NCI-H1417 treated with DMSO at 0.1 percent for 48 hours (cell line): ENCODE data around the gene MEF2C.

Experiments used
- DNase-seq: peaks from one replicate; lab custom pipeline; 2025; lab: John Stamatoyannopoulos, UW

The MEF2C gene

DNA sequence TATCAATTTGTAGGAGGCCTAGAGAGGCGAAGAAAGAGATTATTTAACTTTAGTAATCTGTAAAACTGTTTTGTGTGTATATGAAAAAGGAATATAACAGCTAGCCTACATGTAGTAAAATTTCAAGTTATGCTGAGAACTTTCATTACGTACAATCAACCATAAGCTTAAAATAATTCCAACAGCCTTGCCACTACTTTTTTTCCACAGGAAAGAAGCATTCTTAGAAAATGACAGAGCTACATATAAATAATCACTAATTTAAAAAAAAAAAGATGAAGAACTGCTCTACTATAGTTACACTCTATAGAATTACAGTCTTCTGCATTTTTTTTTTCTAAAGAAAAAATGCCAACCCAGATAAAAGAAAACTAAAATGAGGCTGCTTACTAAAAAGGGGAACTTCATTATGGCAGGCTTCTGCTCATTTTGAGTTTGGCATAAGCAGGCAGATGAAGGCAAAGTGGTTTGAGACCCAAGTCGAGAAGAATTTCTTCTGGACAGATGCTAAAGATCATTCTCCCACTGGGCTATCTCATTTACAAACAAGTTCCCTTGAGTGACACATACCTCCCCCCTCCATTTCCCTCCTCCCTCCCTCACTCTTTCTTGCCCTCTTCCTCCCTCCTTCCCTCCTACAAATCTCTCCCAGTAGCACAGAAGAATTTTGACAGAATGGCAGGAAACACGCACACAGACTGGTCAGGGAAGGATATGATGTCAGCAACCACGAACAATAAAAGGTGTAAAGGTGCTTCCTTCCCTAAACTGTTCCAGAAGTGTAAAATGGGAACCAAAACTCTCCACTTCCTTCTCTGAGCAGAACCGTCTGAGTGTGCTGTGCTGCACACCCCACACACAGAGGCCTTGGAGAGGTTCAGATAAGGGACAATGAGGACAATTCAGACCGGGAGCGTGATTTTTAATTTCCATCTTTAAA, 56.1 kb downstream of the MEF2C start:
- no peak for DNase-seq

GRCh38 chr5:88825584-88826315, 57.2 kb downstream of the MEF2C start:
- DNase-seq, result no peak

DNA sequence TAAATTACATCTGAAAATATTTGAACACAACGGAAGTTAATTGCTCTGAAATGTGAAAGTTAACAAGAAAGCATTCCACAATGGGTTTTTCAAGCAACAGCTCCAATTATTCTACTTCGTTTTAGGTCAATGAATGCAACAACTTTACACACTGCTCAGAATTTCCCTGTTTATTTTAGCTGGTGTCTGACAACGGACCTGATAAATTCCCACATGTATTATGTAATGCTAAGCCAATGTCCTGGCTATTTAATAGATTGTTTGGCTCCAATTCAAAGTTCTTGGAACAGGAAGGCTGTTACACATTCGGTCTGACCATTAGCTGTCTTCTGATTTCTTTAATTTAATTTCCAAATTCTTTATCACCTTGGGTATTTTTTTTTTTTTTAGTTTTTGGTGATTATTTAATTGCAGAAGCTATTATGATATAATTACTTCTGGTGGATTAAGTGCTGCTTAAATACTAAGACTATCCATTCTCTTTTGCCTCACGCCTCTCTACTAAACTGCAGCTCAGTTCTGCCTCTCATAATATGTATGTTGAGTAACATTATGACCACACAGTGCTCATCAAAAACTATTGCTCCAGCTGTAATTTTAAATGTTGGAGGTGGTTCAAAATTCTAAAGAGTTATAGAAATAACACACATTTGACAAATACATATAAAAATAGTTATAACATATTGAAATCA, 57.9 kb downstream of the MEF2C start:
- no peak for DNase-seq

DNA sequence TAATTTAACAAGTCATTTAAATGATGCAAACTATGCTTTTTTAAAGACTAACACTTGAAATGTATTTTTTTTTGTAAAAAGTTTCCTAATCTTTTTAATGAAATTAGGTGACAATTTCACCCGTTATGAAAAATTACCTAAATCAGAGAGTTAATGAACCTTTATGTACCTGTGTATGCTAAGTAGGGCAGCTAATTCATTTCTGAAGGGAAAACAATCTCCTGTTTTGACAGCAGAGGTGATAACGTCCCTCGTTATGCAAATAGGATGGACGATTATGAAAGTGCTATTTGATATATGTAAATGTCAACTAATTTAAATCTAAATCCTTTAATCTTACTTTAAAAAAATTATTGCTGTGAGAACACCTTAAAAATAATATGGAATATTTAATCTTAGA, 58.8 kb downstream of the MEF2C start:
- no peak for DNase-seq

- DNase-seq, result no peak
Observed at GRCh38 chr5:88823201-88823600, 59.8 kb downstream of the MEF2C start.

- DNase-seq, result no peak
Observed at GRCh38 chr5:88821161-88821560, 61.8 kb downstream of the MEF2C start.

- DNase-seq, result no peak
Observed at GRCh38 chr5:88820581-88820980, 62.4 kb downstream of the MEF2C start.

DNA sequence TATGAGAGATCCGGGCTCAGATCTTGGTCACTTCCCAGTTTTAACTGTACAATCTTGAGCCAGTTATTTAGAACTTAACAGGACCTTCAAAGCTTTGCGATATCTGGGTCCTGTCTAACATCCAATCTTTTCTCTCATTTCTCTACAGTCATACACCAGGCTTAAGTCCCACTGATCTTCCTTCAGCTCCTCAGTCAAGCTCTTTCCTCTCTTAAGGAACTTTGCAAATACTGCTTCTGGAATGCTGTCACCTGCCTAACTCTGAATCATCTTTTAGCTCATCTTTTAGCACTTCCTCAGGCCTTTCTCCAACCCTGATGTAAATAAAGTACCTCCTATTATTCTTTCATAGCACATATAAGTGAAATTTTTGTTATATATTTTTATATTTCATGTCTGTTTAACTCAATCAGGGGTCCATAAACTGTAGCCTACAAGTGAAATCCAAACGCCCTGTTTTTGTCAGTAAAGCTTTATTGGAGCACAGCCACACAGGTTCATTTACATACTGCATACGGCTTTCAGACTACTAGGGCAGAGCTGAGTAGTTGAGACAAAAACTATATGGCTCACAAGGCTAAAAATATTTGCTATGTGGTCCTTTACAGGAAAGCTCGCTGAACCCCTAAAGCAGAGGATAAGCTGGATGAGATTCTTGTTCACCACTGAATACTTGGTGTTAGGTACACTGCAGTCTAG, 63.5 kb downstream of the MEF2C start:
- no peak for DNase-seq

DNA sequence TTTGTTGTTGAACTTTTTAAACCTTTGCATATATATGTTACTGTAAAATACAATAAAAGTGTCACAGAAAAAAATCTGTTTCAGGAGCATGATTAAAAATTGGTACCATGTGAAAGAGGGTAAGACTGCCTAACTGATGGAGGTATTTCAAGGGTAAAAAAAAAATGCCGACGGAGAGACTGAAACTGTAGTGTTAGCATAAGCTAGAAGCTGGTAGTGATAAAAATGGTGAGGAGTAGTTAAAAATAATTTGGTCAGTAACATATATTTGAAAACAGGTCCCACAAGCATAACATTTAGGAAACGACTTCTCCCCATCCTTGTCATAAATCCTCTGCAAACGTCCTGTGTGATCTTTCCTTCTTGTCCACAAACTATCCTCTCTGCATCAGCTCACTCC, 64.7 kb downstream of the MEF2C start:
- DNase-seq, result no peak

DNA sequence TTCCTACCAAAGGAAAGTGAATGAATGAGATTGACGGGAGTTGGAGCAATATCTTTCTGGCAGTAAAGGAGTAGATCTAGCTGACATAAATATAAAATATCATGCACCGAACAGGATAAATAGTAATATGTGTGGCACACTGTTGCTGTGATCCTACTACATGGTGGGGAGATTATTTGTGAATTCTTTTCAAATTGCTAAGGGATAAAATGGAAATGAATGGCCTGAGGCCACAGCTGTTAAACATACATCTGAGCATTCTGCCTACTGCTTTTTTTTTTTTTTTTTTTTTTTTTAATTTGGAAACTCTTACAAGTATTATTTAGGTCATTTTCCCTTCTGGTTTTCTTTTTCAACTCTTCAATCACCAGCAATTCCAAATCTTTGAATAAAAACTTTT, 66.8 kb downstream of the MEF2C start:
- no peak for DNase-seq

GRCh38 chr5:88815050-88815789, 67.8 kb downstream of the MEF2C start:
- DNase-seq, result no peak

DNA sequence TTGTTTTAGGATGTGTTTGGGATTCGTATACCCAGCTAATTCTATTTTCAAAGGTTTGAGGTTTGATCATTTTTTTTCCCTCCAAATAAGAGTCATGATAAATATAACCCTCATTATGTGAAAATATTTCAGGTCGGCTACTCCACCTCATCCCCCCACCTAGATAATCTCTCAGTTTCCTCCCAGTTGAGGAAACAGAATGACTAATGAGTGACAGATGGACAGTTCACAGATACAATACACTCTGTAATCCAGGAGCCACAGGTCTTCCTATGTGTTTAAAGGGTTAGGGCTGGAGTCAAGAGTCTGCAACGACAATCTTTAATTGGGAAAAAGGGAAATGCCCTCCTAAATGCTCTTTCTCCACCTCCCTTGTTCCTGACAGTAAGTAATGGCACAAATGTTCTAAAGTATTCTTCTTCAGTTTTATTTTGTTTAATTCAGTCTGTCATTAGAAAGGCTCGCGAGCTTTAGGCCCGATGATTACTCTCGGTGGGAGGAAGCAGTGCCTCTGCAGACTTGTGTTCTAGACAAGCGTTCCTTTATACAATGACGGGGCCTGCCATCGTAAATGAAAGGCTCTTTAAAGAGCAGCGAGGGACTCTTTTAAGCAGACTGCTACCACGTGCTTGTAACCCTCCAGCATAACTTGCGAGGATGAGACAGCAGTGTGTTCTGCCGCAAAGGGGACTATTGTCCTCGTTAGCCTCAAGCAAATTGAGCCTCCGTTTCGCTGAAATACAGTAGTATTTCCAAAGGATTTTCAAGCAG, 69.0 kb downstream of the MEF2C start:
- DNase-seq, result no peak

- no peak for DNase-seq
Observed at GRCh38 chr5:88813244-88813643, 69.7 kb downstream of the MEF2C start.

GRCh38 chr5:88808153-88808552, 74.8 kb downstream of the MEF2C start:
- DNase-seq, result no peak

DNA sequence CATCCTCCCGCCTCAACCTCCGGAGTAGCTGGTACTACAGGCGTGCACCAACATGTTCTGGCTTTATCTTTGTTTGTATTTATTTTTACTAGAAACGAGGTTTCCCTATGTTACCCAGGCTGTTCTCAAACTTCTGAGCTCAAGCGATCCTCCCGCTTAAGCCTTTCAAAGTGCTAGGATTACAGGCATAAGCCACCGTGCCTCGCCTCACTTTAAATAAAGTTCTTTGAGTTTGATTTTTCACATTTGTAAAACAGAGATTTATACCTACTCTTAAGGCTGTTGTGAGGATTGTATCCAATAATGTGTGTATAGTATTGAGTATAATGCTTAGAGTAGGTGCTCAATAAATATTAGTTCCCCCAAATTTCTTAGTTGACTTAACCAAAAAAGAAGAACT, 75.7 kb downstream of the MEF2C start:
- no peak for DNase-seq

GRCh38 chr5:88806338-88806737, 76.6 kb downstream of the MEF2C start:
- no peak for DNase-seq

GRCh38 chr5:88805151-88805784, 77.7 kb downstream of the MEF2C start:
- DNase-seq, result no peak

- DNase-seq, result no peak
Observed at GRCh38 chr5:88804444-88804843, 78.5 kb downstream of the MEF2C start.

GRCh38 chr5:88803309-88803708, 79.7 kb downstream of the MEF2C start:
- no peak for DNase-seq

DNA sequence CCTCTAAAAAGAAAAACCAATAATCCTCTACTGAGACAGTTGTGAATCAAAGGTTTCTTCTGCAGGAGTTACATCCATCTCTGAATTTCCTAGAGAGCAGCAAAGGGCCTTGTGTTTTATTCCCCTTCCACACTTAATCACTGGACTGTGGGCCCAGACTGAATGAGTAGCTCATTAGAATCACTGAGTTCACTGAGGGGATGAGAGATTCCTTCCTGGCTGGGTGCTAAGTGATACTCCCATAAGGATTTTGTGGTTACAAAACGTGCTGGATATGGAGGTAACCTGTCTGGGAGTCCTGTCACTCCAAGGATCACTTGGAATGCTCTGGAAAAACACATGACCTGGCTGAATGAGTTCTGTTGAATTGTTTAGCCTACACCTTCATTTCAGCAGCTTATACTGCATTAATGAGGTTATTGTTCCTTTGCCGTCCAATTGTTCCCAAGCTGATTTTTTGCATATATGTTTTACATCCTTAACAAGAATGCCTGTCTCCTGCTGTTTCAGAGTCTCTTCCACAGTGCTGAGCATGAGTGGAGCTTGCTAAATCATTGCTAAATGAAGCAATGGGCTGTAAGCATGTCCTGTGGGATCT, 82.9 kb downstream of the MEF2C start:
- DNase-seq, result no peak
